HCT116 (cell line): Measurements from ENCODE around the gene TBC1D14. TPM values are rescaled to one million over a fixed set of nuclear protein-coding genes. Genes with fewer than 3 reads are reported as not detected.

Experiments
- ATAC-seq: fragments of 200-7000 bp; cut with Tn5 transposase; 2 replicates; pipeline ENCODE4 v1.9.1; 2020; ENCODE audit warnings: mild to moderate bottlenecking, moderate library complexity
- BruUV-seq: library from RNA; stranded (reverse); fragments of 400-500 nt; replicated peaks from 2 replicates; lab custom pipeline; 2021; lab: Mats Ljungman, UMichigan
- CTCF ChIA-PET: fragments of 300-600 bp; sonication (Branson Sonifier 250); formaldehyde crosslinking; loops from one replicate; lab custom pipeline; 2021; ENCODE audit warnings: antibody characterized with exemption; lab: Charles Lee
- POLR2A ChIA-PET: fragments of 300-600, 350-600 bp; sonication (Branson Sonifier 250); formaldehyde crosslinking; loops from one replicate; lab custom pipeline; 2021; ENCODE audit warnings: antibody characterized with exemption; lab: Charles Lee
- RAD21 ChIA-PET, 2 experiments: fragments of 300-600 bp; sonication (Branson Sonifier 250); formaldehyde crosslinking; loops; one replicate each; lab custom pipeline; 2023; ENCODE audit warnings: low total read pairs in 2 of 2; ENCODE audit not compliant: uncharacterized antibody in 2 of 2, unreplicated experiment in 2 of 2, low non-redundant PET in 1 of 2; lab: Charles Lee
- DNase-seq: peaks from one replicate; pipeline ENCODE4 v3.0.0-alpha.2; 2010; ENCODE audit warnings: low read depth, low spot score
- H2AFZ ChIP-seq: fragments of 200-600 bp; shearing (Covaris generic), sonication (generic); 2 replicates; pipeline ENCODE4 v1.6.1; 2017; ENCODE audit warnings: low read depth, mixed run types, mixed read lengths, antibody characterized with exemption, low read length; ENCODE audit not compliant: poor library complexity, severe bottlenecking
- H3K27ac ChIP-seq: 2 replicates; pipeline ENCODE4 v1.5.1; 2012; ENCODE audit warnings: low read depth, low read length
- H3K27me3 ChIP-seq: fragments of 200-600 bp; sonication (generic); 2 replicates; pipeline ENCODE4 v1.6.1; 2016; ENCODE audit warnings: mixed run types, low read length, mixed read lengths; ENCODE audit not compliant: insufficient read depth
- H3K36me3 ChIP-seq, 2 experiments: fragments of 200-500 bp in 1 of 2; fragments of 200-600 bp in 1 of 2; sonication (Bioruptor generic) in 1 of 2; sonication (generic) in 1 of 2; 2 replicates each; pipeline versions ENCODE4 v1.5.1 to v1.6.1; 2014 to 2016; ENCODE audit warnings: low read length in 2 of 2, inconsistent platforms in 1 of 2, mixed read lengths in 1 of 2, mixed run types in 1 of 2; ENCODE audit not compliant: insufficient read depth in 2 of 2, control insufficient read depth in 1 of 2
- H3K4me1 ChIP-seq, 2 experiments: fragments of 200-600 bp in 1 of 2; sonication (generic) in 1 of 2; 2 replicates each; pipeline versions ENCODE4 v1.5.1 to v1.6.1; 2012 to 2017; ENCODE audit warnings: low read length in 2 of 2, inconsistent platforms in 1 of 2, mild to moderate bottlenecking in 1 of 2, mixed read lengths in 1 of 2, mixed run types in 1 of 2, moderate library complexity in 1 of 2; ENCODE audit not compliant: insufficient read depth in 2 of 2, control insufficient read depth in 1 of 2
- H3K4me2 ChIP-seq: fragments of 200-600 bp; sonication (generic); 2 replicates; pipeline ENCODE4 v1.6.1; 2017; ENCODE audit warnings: mixed run types, low read length, mixed read lengths
- H3K4me3 ChIP-seq, 2 experiments: fragments of 200-600 bp in 1 of 2; sonication (generic) in 1 of 2; replicated peaks in 1 of 2; 2 replicates each; pipeline ENCODE4 v1.5.1; 2011 to 2016; ENCODE audit warnings: low read length in 2 of 2, control low read depth in 1 of 2, low read depth in 1 of 2, mild to moderate bottlenecking in 1 of 2, mixed read lengths in 1 of 2, mixed run types in 1 of 2
- H3K79me2 ChIP-seq: fragments of 200-600 bp; sonication (generic); 2 replicates; pipeline ENCODE4 v1.6.1; 2017; ENCODE audit warnings: mild to moderate bottlenecking, mixed run types, low read length, moderate library complexity, mixed read lengths; ENCODE audit not compliant: insufficient read depth
- H3K9ac ChIP-seq: fragments of 200-600 bp; sonication (generic); 2 replicates; pipeline ENCODE4 v1.6.1; 2016; ENCODE audit warnings: low read length, mixed read lengths
- H3K9me2 ChIP-seq: fragments of 200-600 bp; sonication (generic), shearing (Covaris generic); 2 replicates; pipeline ENCODE4 v1.6.1; 2017; ENCODE audit warnings: mixed run types, mild to moderate bottlenecking, moderate library complexity; ENCODE audit not compliant: insufficient read depth
- H3K9me3 ChIP-seq, 2 experiments: fragments of 200-500 bp in 1 of 2; fragments of 200-600 bp in 1 of 2; sonication (Bioruptor generic) in 1 of 2; sonication (generic) in 1 of 2; 2 replicates each; pipeline ENCODE4 v1.6.1; 2014 to 2017; ENCODE audit warnings: low read length in 2 of 2, mixed read lengths in 2 of 2, inconsistent platforms in 1 of 2, low read depth in 1 of 2, mild to moderate bottlenecking in 1 of 2, mixed run types in 1 of 2, moderate library complexity in 1 of 2; ENCODE audit not compliant: control insufficient read depth in 1 of 2, insufficient read depth in 1 of 2
- H4K20me1 ChIP-seq: fragments of 200-600 bp; sonication (generic), shearing (Covaris generic); 2 replicates; pipeline ENCODE4 v1.6.1; 2017; ENCODE audit warnings: mixed run types, mild to moderate bottlenecking, moderate library complexity; ENCODE audit not compliant: insufficient read depth
- CBX3 ChIP-seq: IDR thresholded peaks from 2 replicates; pipeline ENCODE4 v1.6.1; 2012; ENCODE audit warnings: low read depth
- CEBPB ChIP-seq: IDR thresholded peaks from 2 replicates; pipeline ENCODE4 v1.6.1; 2012; ENCODE audit warnings: low read depth
- EGR1 ChIP-seq: IDR thresholded peaks from 2 replicates; pipeline ENCODE4 v1.6.1; 2012; ENCODE audit warnings: low read depth
- EZH2 ChIP-seq: fragments of 200-600 bp; sonication (generic); IDR thresholded peaks from 2 replicates; pipeline ENCODE4 v1.6.1; 2017; ENCODE audit warnings: antibody characterized with exemption, mixed run types
- FOSL1 ChIP-seq: IDR thresholded peaks from 2 replicates; pipeline ENCODE4 v1.6.1; 2012; ENCODE audit warnings: low read depth
- JUND ChIP-seq: IDR thresholded peaks from 2 replicates; pipeline ENCODE4 v1.6.1; 2012
- POLR2A ChIP-seq: IDR thresholded peaks from 2 replicates; pipeline ENCODE4 v1.7.0; 2011; ENCODE audit warnings: borderline replicate concordance; ENCODE audit not compliant: insufficient read depth, insufficient read length; ENCODE audit errors: extremely low read depth
- POLR2AphosphoS5 ChIP-seq: IDR thresholded peaks from 2 replicates; pipeline ENCODE4 v1.6.1; 2011; ENCODE audit warnings: mild to moderate bottlenecking, low read depth, low read length, moderate library complexity
- RAD21 ChIP-seq: IDR thresholded peaks from 2 replicates; pipeline ENCODE4 v1.6.1; 2012; ENCODE audit warnings: low read depth, mild to moderate bottlenecking
- SIN3A ChIP-seq: IDR thresholded peaks from 2 replicates; pipeline ENCODE4 v1.6.1; 2012; ENCODE audit warnings: low read depth
- SRF ChIP-seq: IDR thresholded peaks from 2 replicates; pipeline ENCODE4 v1.6.1; 2012; ENCODE audit warnings: low read depth
- TCF7L2 ChIP-seq: IDR thresholded peaks from 2 replicates; pipeline ENCODE4 v1.7.0; 2011; ENCODE audit warnings: borderline replicate concordance, inconsistent platforms; ENCODE audit not compliant: insufficient read depth, insufficient read length; ENCODE audit errors: extremely low read depth
- YY1 ChIP-seq: IDR thresholded peaks from 2 replicates; pipeline ENCODE4 v1.6.1; 2011; ENCODE audit warnings: low read length, low read depth, moderate library complexity, mild to moderate bottlenecking; ENCODE audit not compliant: insufficient replicate concordance; ENCODE audit errors: extremely low read depth
- ZBTB33 ChIP-seq: IDR thresholded peaks from 2 replicates; pipeline ENCODE4 v1.6.1; 2011; ENCODE audit warnings: mild to moderate bottlenecking, low read length, moderate library complexity; ENCODE audit not compliant: insufficient replicate concordance; ENCODE audit errors: extremely low read depth
- ZFX ChIP-seq: fragments of 450-650 bp; IDR thresholded peaks from 2 replicates; pipeline ENCODE4 v1.6.1; 2017
- ZNF274 ChIP-seq: fragments of 200-500 bp; sonication (Bioruptor generic); IDR thresholded peaks from 2 replicates; pipeline ENCODE4 v1.6.1; 2014; ENCODE audit warnings: mild to moderate bottlenecking, low read depth, low read length, inconsistent platforms
- intact Hi-C: fragments of 100-400 bp; cut with micrococcal nuclease; formaldehyde crosslinking; loops from 2 replicates; pipeline ENCODE4 v1.10.0; 2022
- total RNA-seq: library from RNA; stranded (reverse); gene quantifications from one replicate; pipeline ENCODE4 v1.2.1, GENCODE V29; 2021; ENCODE audit not compliant: unreplicated experiment
- TF ChIP-seq, protein P1 (sequence below): IDR thresholded peaks from 2 replicates; pipeline ENCODE4 v1.6.1; 2012
- TF ChIP-seq, protein P2 (sequence below): IDR thresholded peaks from 2 replicates; pipeline ENCODE4 v1.6.1; 2012
- TF ChIP-seq, protein P3 (sequence below), 3 experiments: fragments of 200-600 bp in 1 of 3; sonication (generic) in 1 of 3; IDR thresholded peaks in 2 of 3; conservative IDR thresholded peaks in 1 of 3; 2 replicates each; pipeline ENCODE4 v1.5.1; 2012 to 2017; ENCODE audit warnings: low read depth in 2 of 3, low read length in 2 of 3, antibody characterized with exemption in 1 of 3, borderline replicate concordance in 1 of 3, control low read depth in 1 of 3, mild to moderate bottlenecking in 1 of 3, mixed read lengths in 1 of 3, mixed run types in 1 of 3, moderate library complexity in 1 of 3; ENCODE audit not compliant: insufficient read depth in 1 of 3

Gene TBC1D14
- total RNA-seq, 1 experiment from 2014 or later = 62.9 TPM

GRCh38 chr4:6940744-6941137 is 31.1 kb downstream of the TBC1D14 start (continued):
- no peak for TF ChIP-seq EGR1
- no peak for TF ChIP-seq ZNF274
- TF ChIP-seq, protein P1, sequence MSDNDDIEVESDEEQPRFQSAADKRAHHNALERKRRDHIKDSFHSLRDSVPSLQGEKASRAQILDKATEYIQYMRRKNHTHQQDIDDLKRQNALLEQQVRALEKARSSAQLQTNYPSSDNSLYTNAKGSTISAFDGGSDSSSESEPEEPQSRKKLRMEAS = no peak
- no peak for TF ChIP-seq POLR2AphosphoS5
- TF ChIP-seq FOSL1 = no peak

DNA sequence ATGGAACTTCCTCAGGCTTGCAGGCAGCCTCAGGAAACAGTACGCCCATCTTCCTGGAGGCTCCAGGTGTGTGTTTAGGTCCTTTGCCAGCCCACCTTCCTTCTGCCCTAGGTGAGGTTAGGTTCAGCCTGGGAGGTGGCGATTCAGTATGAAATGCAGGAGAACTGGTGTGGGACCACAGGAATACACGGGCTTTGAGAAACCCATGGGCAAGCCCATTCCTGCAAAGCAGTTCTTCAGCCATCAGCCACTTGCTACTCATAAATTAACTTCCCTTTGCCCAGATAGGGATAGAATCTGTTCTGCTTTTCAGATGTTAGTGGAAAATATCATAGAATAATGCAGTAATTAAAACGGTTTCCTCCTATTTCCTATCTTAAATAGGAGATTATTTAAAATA is 32.2 kb downstream of the TBC1D14 start:
- Histone ChIP-seq H3K9me2 (no peaks in the 10 kb centered on the region), H4K20me1 (no peaks in the 10 kb centered on the region), H3K9me3 (no peaks in the 10 kb centered on the region), H3K4me1 (peaks cover 31 to 38% of the 10 kb centered on the region in 2 experiments), H3K27ac (peak overlapping the region; percentile 80), H3K27me3 (no peaks in the 10 kb centered on the region), H3K79me2 (peaks cover 14% of the 10 kb centered on the region; the same call in 1 of the 2 replicates), H3K4me2 (peak overlapping the region; percentile 83), H3K9ac (peak overlapping the region; percentile 52; the same call in 1 of the 2 replicates), H3K4me3 (peak overlapping the region; percentile 30 to 49; a peak in 3 of 4 replicates), H3K36me3 (no peaks in the 10 kb centered on the region), H2AFZ (no peak overlapping the region)
- RAD21 ChIA-PET = no interaction called here
- DNase-seq (no peak), ATAC-seq (no peak)
- POLR2A ChIA-PET = interaction anchor here (0.9 kb wide), 1 partner anchor 25 kb away, joined by 3 read pairs; no protein-coding TSS in a partner anchor
- intact Hi-C loops = no loop called here
- no TSS peak for BruUV-seq
- CTCF ChIA-PET = no interaction called here
- TF ChIP-seq SIN3A (no peak), YY1 (no peak), JUND (no peak), ZFX (no peak), CBX3 (no peak), EZH2 (no peak), TCF7L2 (no peak), POLR2A (no peak), RAD21 (no peak), FOSL1 (no peak), ZBTB33 (no peak), ZNF274 (no peak), SRF (no peak), CEBPB (no peak), EGR1 (no peak)
- TF ChIP-seq, protein P2, sequence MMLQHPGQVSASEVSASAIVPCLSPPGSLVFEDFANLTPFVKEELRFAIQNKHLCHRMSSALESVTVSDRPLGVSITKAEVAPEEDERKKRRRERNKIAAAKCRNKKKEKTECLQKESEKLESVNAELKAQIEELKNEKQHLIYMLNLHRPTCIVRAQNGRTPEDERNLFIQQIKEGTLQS = no peak
- TF ChIP-seq, protein P1 = no peak
- TF ChIP-seq, protein P3, sequence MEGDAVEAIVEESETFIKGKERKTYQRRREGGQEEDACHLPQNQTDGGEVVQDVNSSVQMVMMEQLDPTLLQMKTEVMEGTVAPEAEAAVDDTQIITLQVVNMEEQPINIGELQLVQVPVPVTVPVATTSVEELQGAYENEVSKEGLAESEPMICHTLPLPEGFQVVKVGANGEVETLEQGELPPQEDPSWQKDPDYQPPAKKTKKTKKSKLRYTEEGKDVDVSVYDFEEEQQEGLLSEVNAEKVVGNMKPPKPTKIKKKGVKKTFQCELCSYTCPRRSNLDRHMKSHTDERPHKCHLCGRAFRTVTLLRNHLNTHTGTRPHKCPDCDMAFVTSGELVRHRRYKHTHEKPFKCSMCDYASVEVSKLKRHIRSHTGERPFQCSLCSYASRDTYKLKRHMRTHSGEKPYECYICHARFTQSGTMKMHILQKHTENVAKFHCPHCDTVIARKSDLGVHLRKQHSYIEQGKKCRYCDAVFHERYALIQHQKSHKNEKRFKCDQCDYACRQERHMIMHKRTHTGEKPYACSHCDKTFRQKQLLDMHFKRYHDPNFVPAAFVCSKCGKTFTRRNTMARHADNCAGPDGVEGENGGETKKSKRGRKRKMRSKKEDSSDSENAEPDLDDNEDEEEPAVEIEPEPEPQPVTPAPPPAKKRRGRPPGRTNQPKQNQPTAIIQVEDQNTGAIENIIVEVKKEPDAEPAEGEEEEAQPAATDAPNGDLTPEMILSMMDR (IDR thresholded peaks at IDR 0.05 in 2 of 3, conservative IDR thresholded peaks at IDR 0.05 in 1 of 3; ENCODE audit: borderline replicate concordance in 1 of 3, insufficient read depth in 1 of 3, low read depth in 2 of 3, low read length in 2 of 3) = no peak
